Measurements from ENCODE around the gene SPACA1. TPM values are rescaled to one million over a fixed set of nuclear protein-coding genes. Genes with fewer than 3 reads are reported as not detected.
A peak's percentile ranks its signal among the peaks of the same experiment; 100 is the strongest.

The SPACA1 gene
- total and polyA plus RNA-seq, 9 of the 15 experiments (the other 6 are each of a cell fraction or from before 2014, with no cell fraction given), result not detected

DNA sequence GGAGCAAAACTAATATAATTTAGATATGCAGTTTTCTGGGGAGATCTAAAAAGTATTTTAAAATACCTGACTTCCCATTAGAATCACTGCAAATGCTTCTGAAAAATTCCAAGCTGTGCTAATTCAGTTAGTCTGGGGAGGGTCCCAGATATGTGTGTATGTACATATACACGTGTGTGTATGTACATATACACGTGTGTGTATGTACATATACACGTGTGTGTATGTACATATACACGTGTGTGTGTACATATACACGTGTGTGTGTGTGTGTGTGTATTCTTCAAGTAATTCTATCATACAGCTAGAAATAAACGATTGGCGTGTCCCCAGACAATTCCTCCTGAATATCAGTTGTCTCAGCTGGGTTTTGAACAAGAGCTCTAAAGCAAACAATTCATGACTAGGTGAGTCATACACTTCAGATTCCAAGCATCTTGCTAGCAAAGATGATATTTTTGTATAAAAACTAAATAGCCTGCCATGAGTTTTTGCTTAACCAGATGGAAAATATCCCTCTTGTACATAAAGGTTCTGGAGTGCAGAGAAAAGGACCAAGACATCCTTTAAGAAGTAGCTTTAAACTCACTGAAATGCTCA is 58.2 kb downstream of the SPACA1 start:
- Histone ChIP-seq H3K4me2 (ENCODE audit: insufficient read depth, low read length) (no peak overlapping the region), H3K36me3 (ENCODE audit: control insufficient read depth, insufficient read depth, low read length) (no peaks in the 10 kb centered on the region), H3K9me1 (ENCODE audit: control insufficient read depth, insufficient read depth, low read length) (no peaks in the 10 kb centered on the region), H3K27ac (ENCODE audit: extremely low read depth, low read depth, low read length) (no peak overlapping the region), H2AFZ (ENCODE audit: low read depth, low read length) (no peak overlapping the region), H3K4me1 (replicated peaks in 1 of 2; ENCODE audit: control insufficient read depth in 2 of 2, insufficient read depth in 2 of 2, low read length in 2 of 2) (no peaks in the 10 kb centered on the region), H3K79me2 (ENCODE audit: control insufficient read depth, insufficient read depth, low read length) (no peaks in the 10 kb centered on the region), H3K9me3 (replicated peaks; ENCODE audit: control insufficient read depth, insufficient read depth, low read depth, low read length) (no peaks in the 10 kb centered on the region), H3K9ac (ENCODE audit: insufficient read depth in 1 of 2, low read depth in 2 of 2, low read length in 2 of 2) (no peak overlapping the region), H4K20me1 (replicated peaks; ENCODE audit: control insufficient read depth, insufficient read depth, low read length) (no peaks in the 10 kb centered on the region), H3K27me3 (ENCODE audit: control insufficient read depth in 2 of 2, insufficient read depth in 2 of 2, low read length in 2 of 2) (no peaks in the 10 kb centered on the region; a peak in 2 of 5 replicates), H3K4me3 (no peak overlapping the region)
- intact Hi-C loops (cut with micrococcal nuclease), result no loop called here
- ChIA-PET POLR2A (no interaction called here), CTCF (ENCODE audit: low intra/inter-chr PET ratio) (no interaction called here)
- no TSS peak for BruUV-seq (replicated peaks)
- no peak for FAIRE-seq
- DNase-seq (ENCODE audit: extremely low read depth in 1 of 4, low spot score in 3 of 4), result no peak
- in situ Hi-C loops (cut with MboI), result no loop called here
- WGBS (ENCODE audit: insufficient coverage, low coverage, missing lambda C conversion rate), result 0% methylated on average over 7 of the region's 7 CpGs
- ATAC-seq, result no peak
- TF ChIP-seq, protein P1, sequence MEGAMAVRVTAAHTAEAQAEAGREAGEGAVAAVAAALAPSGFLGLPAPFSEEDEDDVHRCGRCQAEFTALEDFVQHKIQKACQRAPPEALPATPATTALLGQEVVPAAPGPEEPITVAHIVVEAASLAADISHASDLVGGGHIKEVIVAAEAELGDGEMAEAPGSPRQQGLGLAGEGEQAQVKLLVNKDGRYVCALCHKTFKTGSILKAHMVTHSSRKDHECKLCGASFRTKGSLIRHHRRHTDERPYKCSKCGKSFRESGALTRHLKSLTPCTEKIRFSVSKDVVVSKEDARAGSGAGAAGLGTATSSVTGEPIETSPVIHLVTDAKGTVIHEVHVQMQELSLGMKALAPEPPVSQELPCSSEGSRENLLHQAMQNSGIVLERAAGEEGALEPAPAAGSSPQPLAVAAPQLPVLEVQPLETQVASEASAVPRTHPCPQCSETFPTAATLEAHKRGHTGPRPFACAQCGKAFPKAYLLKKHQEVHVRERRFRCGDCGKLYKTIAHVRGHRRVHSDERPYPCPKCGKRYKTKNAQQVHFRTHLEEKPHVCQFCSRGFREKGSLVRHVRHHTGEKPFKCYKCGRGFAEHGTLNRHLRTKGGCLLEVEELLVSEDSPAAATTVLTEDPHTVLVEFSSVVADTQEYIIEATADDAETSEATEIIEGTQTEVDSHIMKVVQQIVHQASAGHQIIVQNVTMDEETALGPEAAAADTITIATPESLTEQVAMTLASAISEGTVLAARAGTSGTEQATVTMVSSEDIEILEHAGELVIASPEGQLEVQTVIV (CRISPR knock-in tag; IDR thresholded peaks at IDR 0.05; ENCODE audit: borderline replicate concordance), result no peak
- no peak for TF ChIP-seq MEIS2 (IDR thresholded peaks at IDR 0.05; ENCODE audit: partially characterized antibody)
- TF ChIP-seq, protein P2, sequence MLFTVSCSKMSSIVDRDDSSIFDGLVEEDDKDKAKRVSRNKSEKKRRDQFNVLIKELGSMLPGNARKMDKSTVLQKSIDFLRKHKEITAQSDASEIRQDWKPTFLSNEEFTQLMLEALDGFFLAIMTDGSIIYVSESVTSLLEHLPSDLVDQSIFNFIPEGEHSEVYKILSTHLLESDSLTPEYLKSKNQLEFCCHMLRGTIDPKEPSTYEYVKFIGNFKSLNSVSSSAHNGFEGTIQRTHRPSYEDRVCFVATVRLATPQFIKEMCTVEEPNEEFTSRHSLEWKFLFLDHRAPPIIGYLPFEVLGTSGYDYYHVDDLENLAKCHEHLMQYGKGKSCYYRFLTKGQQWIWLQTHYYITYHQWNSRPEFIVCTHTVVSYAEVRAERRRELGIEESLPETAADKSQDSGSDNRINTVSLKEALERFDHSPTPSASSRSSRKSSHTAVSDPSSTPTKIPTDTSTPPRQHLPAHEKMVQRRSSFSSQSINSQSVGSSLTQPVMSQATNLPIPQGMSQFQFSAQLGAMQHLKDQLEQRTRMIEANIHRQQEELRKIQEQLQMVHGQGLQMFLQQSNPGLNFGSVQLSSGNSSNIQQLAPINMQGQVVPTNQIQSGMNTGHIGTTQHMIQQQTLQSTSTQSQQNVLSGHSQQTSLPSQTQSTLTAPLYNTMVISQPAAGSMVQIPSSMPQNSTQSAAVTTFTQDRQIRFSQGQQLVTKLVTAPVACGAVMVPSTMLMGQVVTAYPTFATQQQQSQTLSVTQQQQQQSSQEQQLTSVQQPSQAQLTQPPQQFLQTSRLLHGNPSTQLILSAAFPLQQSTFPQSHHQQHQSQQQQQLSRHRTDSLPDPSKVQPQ (CRISPR knock-in tag; IDR thresholded peaks at IDR 0.05; ENCODE audit: borderline replicate concordance), result peak; percentile 56; the same call in 1 of the 2 replicates
- no peak for TF ChIP-seq SIX5 (IDR thresholded peaks at IDR 0.05; ENCODE audit: borderline replicate concordance in 1 of 2, insufficient read depth in 1 of 2, low read depth in 1 of 2, low read length in 2 of 2)

Data from K562 (cell line).